Measurements from ENCODE around the gene TOMM34.
A peak's percentile ranks its signal among the peaks of the same experiment; 100 is the strongest.

TOMM34 gene

GRCh38 chr20:44973053-44973452 lies 12.9 kb upstream of the TOMM34 start:
- TF ChIP-seq CTCF (IDR thresholded peaks at IDR 0.05; ENCODE audit: low read depth, low read length) (no peak), POLR2A (IDR thresholded peaks at IDR 0.05; ENCODE audit: extremely low read depth, insufficient read length) (no peak), MYC (IDR thresholded peaks at IDR 0.05; ENCODE audit: low read depth, low read length) (no peak)
- TF ChIP-seq, protein P1, sequence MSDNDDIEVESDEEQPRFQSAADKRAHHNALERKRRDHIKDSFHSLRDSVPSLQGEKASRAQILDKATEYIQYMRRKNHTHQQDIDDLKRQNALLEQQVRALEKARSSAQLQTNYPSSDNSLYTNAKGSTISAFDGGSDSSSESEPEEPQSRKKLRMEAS (IDR thresholded peaks at IDR 0.05; ENCODE audit: low read depth, low read length) = no peak
- no peak for DNase-seq (ENCODE audit: low read depth)
- H3K4me3 ChIP-seq (ENCODE audit: low read depth, low read length) = no peak overlapping the region

DNA sequence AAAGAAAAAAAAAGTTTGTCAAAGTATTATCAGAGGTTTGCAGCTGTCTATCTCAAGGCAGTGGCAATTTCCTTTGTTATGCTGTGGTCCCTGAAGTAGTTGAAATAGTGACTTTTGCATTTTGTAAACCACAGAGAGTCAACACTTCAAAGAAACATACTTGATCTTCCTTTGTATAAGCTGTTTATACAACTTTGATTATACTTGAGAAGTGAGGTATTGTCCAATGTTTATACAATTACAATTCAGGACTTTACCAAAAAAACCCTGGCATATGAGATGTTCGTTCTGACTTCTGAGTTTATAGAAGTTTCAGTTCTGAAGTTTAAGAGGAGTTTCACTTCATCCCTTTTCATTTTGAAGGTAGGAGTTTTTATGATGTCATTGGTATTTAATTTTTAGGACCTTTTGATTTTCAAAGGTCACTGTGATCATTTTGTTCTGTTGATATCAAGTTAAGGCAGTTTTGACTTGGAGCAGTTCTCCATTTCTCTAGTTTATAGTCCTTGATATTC lies 10.1 kb upstream of the TOMM34 start:
- H3K4me3 ChIP-seq (ENCODE audit: low read depth, low read length) = peak overlapping the region; percentile 25
- DNase-seq (ENCODE audit: low read depth) = no peak

GRCh38 chr20:44969300-44969894 lies 9.2 kb upstream of the TOMM34 start:
- H3K4me3 ChIP-seq (ENCODE audit: low read depth, low read length) = peak overlapping the region; percentile 27
- no peak for TF ChIP-seq CTCF (IDR thresholded peaks at IDR 0.05; ENCODE audit: low read depth, low read length)
- no peak for TF ChIP-seq MYC (IDR thresholded peaks at IDR 0.05; ENCODE audit: low read depth, low read length)
- no peak for TF ChIP-seq POLR2A (IDR thresholded peaks at IDR 0.05; ENCODE audit: extremely low read depth, insufficient read length)
- TF ChIP-seq, protein P1 (IDR thresholded peaks at IDR 0.05; ENCODE audit: low read depth, low read length) = no peak
- DNase-seq (ENCODE audit: low read depth) = no peak

More for the DNA sequence above, 10.1 kb upstream of the TOMM34 start:
- TF ChIP-seq MYC (IDR thresholded peaks at IDR 0.05; ENCODE audit: low read depth, low read length) (no peak), CTCF (IDR thresholded peaks at IDR 0.05; ENCODE audit: low read depth, low read length) (no peak), POLR2A (IDR thresholded peaks at IDR 0.05; ENCODE audit: extremely low read depth, insufficient read length) (no peak)
- TF ChIP-seq, protein P1 (IDR thresholded peaks at IDR 0.05; ENCODE audit: low read depth, low read length) = no peak

DNA sequence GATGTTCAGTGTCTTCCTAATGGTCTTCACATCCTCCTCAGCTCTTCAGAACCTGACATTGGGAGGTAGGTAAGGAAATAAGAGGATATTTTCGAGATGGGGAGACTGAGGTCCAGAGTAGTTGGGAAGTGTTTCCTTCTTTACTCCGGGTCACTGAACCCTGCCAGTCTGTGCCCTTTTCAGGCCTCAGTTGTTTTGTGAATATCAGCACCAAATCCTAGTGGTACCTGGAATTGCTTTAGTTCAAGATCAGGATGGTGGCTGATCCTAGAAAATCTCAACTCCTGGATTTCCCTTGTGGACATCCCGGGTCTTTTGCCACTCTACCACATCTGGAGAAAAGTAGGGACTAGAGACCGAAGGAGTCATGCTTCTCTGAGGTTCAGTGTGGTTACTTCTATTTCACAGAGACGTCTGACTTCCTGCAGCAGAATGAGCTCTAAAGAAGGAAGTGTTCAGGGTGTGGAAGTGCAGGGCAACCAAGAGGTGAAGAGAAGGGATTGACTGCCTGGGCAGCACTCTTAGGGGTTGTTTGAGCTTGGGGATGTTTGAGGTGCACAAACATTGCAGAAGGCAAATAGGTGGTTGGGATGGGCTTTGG lies 7.1 kb upstream of the TOMM34 start:
- H3K4me3 ChIP-seq (ENCODE audit: low read depth, low read length) = peak overlapping the region; percentile 93
- DNase-seq (ENCODE audit: low read depth) = peak; percentile 76
- TF ChIP-seq MYC (IDR thresholded peaks at IDR 0.05; ENCODE audit: low read depth, low read length) = no peak
- TF ChIP-seq, protein P1 (IDR thresholded peaks at IDR 0.05; ENCODE audit: low read depth, low read length) = peak; percentile 56; the same call in 1 of the 2 replicates

- TF ChIP-seq, protein P1 (IDR thresholded peaks at IDR 0.05; ENCODE audit: low read depth, low read length) = peak; percentile 99
- TF ChIP-seq POLR2A (IDR thresholded peaks at IDR 0.05; ENCODE audit: extremely low read depth, insufficient read length) = peak; percentile 89
- peak; percentile 95 for TF ChIP-seq MYC (IDR thresholded peaks at IDR 0.05; ENCODE audit: low read depth, low read length)
- peak; percentile 56 for TF ChIP-seq CTCF (IDR thresholded peaks at IDR 0.05; ENCODE audit: low read depth, low read length)
- peak; percentile 99 for DNase-seq (ENCODE audit: low read depth)
These were observed 6.1 kb upstream of the TOMM34 start, which contains the start of gene STK4 for GRCh38 chr20:44966030-44966961. TSS of gene STK4 (plus strand) at chr20:44966512. CDS start at chr20:44966569, 57 bp downstream.

More at GRCh38 chr20:44966030-44966961, 6.1 kb upstream of the TOMM34 start, which contains the start of gene STK4:
- peak within 1 kb of the TSS; percentile 93 for H3K4me3 ChIP-seq (ENCODE audit: low read depth, low read length)
